ENCODE measurements around the gene FLNA.

DNA sequence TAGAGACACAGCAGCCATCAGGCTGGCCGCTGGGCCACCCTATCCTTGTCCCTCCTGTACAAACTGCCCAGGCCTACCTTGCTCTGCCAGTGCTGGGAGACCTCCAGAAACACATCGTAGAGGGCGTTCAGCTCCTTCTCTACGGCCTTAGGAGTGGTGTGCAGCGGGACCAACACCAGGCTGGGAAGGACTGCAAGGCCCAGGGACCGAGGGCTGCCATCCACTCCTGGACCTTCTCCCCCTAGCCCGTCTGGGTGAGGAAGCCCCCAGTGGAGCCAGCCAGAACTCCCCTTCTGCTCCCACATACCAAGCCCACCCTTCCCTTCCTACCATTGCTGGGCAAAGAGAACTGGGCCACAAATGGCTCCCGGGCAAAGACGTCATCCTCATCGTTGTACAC lies 28.8 kb upstream of the FLNA start:
- TF ChIP-seq CTCF (IDR thresholded peaks at IDR 0.05; ENCODE audit: insufficient read depth, low read length) (no peak), POLR2AphosphoS5 (IDR thresholded peaks at IDR 0.05; ENCODE audit: low read depth) (no peak)
- TF ChIP-seq, protein P1, sequence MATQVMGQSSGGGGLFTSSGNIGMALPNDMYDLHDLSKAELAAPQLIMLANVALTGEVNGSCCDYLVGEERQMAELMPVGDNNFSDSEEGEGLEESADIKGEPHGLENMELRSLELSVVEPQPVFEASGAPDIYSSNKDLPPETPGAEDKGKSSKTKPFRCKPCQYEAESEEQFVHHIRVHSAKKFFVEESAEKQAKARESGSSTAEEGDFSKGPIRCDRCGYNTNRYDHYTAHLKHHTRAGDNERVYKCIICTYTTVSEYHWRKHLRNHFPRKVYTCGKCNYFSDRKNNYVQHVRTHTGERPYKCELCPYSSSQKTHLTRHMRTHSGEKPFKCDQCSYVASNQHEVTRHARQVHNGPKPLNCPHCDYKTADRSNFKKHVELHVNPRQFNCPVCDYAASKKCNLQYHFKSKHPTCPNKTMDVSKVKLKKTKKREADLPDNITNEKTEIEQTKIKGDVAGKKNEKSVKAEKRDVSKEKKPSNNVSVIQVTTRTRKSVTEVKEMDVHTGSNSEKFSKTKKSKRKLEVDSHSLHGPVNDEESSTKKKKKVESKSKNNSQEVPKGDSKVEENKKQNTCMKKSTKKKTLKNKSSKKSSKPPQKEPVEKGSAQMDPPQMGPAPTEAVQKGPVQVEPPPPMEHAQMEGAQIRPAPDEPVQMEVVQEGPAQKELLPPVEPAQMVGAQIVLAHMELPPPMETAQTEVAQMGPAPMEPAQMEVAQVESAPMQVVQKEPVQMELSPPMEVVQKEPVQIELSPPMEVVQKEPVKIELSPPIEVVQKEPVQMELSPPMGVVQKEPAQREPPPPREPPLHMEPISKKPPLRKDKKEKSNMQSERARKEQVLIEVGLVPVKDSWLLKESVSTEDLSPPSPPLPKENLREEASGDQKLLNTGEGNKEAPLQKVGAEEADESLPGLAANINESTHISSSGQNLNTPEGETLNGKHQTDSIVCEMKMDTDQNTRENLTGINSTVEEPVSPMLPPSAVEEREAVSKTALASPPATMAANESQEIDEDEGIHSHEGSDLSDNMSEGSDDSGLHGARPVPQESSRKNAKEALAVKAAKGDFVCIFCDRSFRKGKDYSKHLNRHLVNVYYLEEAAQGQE (IDR thresholded peaks at IDR 0.05; ENCODE audit: insufficient replicate concordance, low read depth), result no peak

All from HL-60 (cell line).